OCI-LY1 (cell line): ENCODE data around the gene KCNMA1.

Experiments used
- H2AFZ ChIP-seq: fragments of 200-600 bp; sonication (generic), shearing (Covaris generic); 2 replicates; pipeline ENCODE4 v1.6.0; 2014; ENCODE audit warnings: antibody characterized with exemption, mild to moderate bottlenecking, low read length
- H3F3A ChIP-seq: fragments of 200-600 bp; sonication (generic), shearing (Covaris generic); 2 replicates; pipeline ENCODE4 v1.6.0; 2014; ENCODE audit warnings: mild to moderate bottlenecking, antibody characterized with exemption, low read length, moderate library complexity; ENCODE audit not compliant: insufficient read depth
- H3K27ac ChIP-seq: fragments of 200-600 bp; sonication (generic); 2 replicates; pipeline ENCODE4 v1.5.1; 2014; ENCODE audit warnings: low read length, mixed run types, mild to moderate bottlenecking, low read depth; ENCODE audit not compliant: poor library complexity, severe bottlenecking
- H3K27me3 ChIP-seq: fragments of 200-600 bp; sonication (generic); 2 replicates; pipeline ENCODE4 v1.6.0; 2014; ENCODE audit warnings: antibody characterized with exemption, mild to moderate bottlenecking, low read length, moderate library complexity; ENCODE audit not compliant: insufficient read depth
- H3K36me3 ChIP-seq: fragments of 200-600 bp; sonication (generic); 2 replicates; pipeline ENCODE4 v1.6.1; 2014; ENCODE audit warnings: mild to moderate bottlenecking, antibody characterized with exemption, low read length, moderate library complexity, mixed read lengths; ENCODE audit not compliant: insufficient read depth
- H3K4me1 ChIP-seq: fragments of 200-600 bp; sonication (generic); 2 replicates; pipeline ENCODE4 v1.5.1; 2014; ENCODE audit warnings: mild to moderate bottlenecking, low read length, moderate library complexity; ENCODE audit not compliant: insufficient read depth, severe bottlenecking
- H3K4me2 ChIP-seq: fragments of 200-600 bp; sonication (generic), shearing (Covaris generic); 2 replicates; pipeline ENCODE4 v1.6.1; 2014; ENCODE audit warnings: low read length
- H3K4me3 ChIP-seq: fragments of 200-600 bp; sonication (generic); 2 replicates; pipeline ENCODE4 v1.5.1; 2014; ENCODE audit warnings: low read length, low read depth, mild to moderate bottlenecking, mixed read lengths; ENCODE audit not compliant: poor library complexity, severe bottlenecking
- H3K79me2 ChIP-seq: fragments of 200-600 bp; shearing (Covaris generic); 2 replicates; pipeline ENCODE4 v1.6.1; 2016; ENCODE audit warnings: mixed run types, low read length, mixed read lengths; ENCODE audit not compliant: insufficient read depth
- H3K9ac ChIP-seq: fragments of 200-600 bp; sonication (generic), shearing (Covaris generic); 2 replicates; pipeline ENCODE4 v1.6.1; 2014; ENCODE audit warnings: mild to moderate bottlenecking, low read length, mixed read lengths
- H3K9me2 ChIP-seq: fragments of 200-600 bp; sonication (generic), shearing (Covaris generic); 2 replicates; pipeline ENCODE4 v1.6.1; 2014; ENCODE audit warnings: low read depth, mild to moderate bottlenecking, low read length, mixed read lengths
- H3K9me3 ChIP-seq: fragments of 200-600 bp; shearing (Covaris generic); 2 replicates; pipeline ENCODE4 v1.6.1; 2014; ENCODE audit warnings: low read length, mixed read lengths
- H4K20me1 ChIP-seq: fragments of 200-600 bp; sonication (generic), shearing (Covaris generic); 2 replicates; pipeline ENCODE4 v1.6.0; 2016; ENCODE audit warnings: mild to moderate bottlenecking, low read length; ENCODE audit not compliant: insufficient read depth
- EZH2 ChIP-seq: fragments of 200-600 bp; sonication (generic), shearing (Covaris generic); IDR thresholded peaks from 2 replicates; pipeline ENCODE4 v1.8.0; 2017; ENCODE audit warnings: borderline replicate concordance, mixed run types, mild to moderate bottlenecking, antibody characterized with exemption, low read length, moderate library complexity, mixed read lengths
- TF ChIP-seq, protein P1 (sequence below): fragments of 200-600 bp; sonication (generic), shearing (Covaris generic); IDR thresholded peaks from 2 replicates; pipeline ENCODE4 v1.5.1; 2017; ENCODE audit warnings: mild to moderate bottlenecking, antibody characterized with exemption, low read length, moderate library complexity, mixed read lengths

Gene KCNMA1

DNA sequence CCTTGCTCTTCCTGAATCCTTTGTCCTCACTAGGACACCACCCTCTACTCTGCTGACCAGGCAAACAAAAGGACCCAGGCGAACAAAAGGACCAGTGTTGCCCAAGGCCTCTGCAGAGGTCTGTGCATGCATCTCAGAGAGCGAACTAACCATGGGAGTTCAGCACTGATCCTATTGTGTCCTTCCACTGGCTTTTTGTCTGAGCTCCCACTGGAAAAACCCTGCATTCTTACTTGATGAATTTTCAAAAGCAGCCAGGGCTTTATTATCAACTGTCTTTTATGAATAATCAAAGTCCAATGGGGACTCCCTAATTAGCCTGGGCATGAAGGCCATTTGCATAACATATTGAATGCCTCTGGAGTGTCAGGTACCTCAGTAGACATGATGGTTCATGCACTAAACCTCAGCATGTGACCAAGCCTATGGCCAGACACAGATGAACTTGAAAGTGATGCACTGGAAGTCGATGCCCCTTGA, 140.6 kb downstream of the KCNMA1 start:
- Histone ChIP-seq H2AFZ (no peak overlapping the region), H3K27ac (no peak overlapping the region), H3K4me3 (no peak overlapping the region), H3K4me2 (no peak overlapping the region), H3K36me3 (no peaks in the 10 kb centered on the region), H3K4me1 (no peaks in the 10 kb centered on the region), H3K27me3 (no peaks in the 10 kb centered on the region), H3K79me2 (no peaks in the 10 kb centered on the region), H3K9ac (no peak overlapping the region), H4K20me1 (no peaks in the 10 kb centered on the region), H3K9me3 (no peaks in the 10 kb centered on the region), H3K9me2 (no peaks in the 10 kb centered on the region), H3F3A (no peaks in the 10 kb centered on the region)
- TF ChIP-seq, protein P1, sequence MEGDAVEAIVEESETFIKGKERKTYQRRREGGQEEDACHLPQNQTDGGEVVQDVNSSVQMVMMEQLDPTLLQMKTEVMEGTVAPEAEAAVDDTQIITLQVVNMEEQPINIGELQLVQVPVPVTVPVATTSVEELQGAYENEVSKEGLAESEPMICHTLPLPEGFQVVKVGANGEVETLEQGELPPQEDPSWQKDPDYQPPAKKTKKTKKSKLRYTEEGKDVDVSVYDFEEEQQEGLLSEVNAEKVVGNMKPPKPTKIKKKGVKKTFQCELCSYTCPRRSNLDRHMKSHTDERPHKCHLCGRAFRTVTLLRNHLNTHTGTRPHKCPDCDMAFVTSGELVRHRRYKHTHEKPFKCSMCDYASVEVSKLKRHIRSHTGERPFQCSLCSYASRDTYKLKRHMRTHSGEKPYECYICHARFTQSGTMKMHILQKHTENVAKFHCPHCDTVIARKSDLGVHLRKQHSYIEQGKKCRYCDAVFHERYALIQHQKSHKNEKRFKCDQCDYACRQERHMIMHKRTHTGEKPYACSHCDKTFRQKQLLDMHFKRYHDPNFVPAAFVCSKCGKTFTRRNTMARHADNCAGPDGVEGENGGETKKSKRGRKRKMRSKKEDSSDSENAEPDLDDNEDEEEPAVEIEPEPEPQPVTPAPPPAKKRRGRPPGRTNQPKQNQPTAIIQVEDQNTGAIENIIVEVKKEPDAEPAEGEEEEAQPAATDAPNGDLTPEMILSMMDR, result no peak
- TF ChIP-seq EZH2, result no peak

- Histone ChIP-seq H4K20me1 (no peaks in the 10 kb centered on the region), H3K9ac (no peak overlapping the region), H3K9me3 (no peaks in the 10 kb centered on the region), H3K4me1 (no peaks in the 10 kb centered on the region), H3K27ac (no peak overlapping the region), H3K79me2 (no peaks in the 10 kb centered on the region), H3K36me3 (no peaks in the 10 kb centered on the region), H3F3A (no peaks in the 10 kb centered on the region), H3K9me2 (no peaks in the 10 kb centered on the region), H2AFZ (no peak overlapping the region), H3K4me3 (no peak overlapping the region), H3K27me3 (no peaks in the 10 kb centered on the region), H3K4me2 (no peak overlapping the region)
- no peak for TF ChIP-seq EZH2
- TF ChIP-seq, protein P1, result no peak
Observed at GRCh38 chr10:77494756-77495541, 142.7 kb downstream of the KCNMA1 start.

DNA sequence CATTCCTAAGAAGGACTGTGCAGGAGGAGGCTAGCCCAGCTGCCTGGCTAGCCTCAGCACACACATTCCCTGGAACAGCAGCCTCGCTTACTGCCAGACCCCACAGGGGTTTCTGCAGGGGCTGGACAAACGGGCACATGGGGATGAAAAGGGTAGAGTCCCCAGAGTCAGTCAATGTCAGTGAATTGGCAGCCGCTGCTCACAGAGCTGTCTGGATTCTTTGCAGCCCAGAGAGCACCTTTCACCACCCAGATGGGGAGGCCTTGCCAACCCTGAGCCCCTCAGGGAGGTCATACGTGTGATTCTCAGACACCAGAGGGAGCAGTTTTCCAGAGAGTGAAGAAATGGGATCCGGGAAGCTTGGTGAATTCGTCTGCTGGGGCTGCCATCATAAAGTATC, 143.3 kb downstream of the KCNMA1 start:
- H3K9me2 ChIP-seq, result no peaks in the 10 kb centered on the region
- H3K4me1 ChIP-seq, result no peaks in the 10 kb centered on the region
- no peaks in the 10 kb centered on the region for H3F3A ChIP-seq
- TF ChIP-seq EZH2, result no peak
- TF ChIP-seq, protein P1, result no peak
- H3K9ac ChIP-seq, result no peak overlapping the region
- H3K4me2 ChIP-seq, result no peak overlapping the region
- no peak overlapping the region for H3K4me3 ChIP-seq
- H3K36me3 ChIP-seq, result no peaks in the 10 kb centered on the region
- H3K79me2 ChIP-seq, result no peaks in the 10 kb centered on the region
- no peak overlapping the region for H2AFZ ChIP-seq
- H3K27me3 ChIP-seq, result no peaks in the 10 kb centered on the region
- no peaks in the 10 kb centered on the region for H4K20me1 ChIP-seq
- H3K9me3 ChIP-seq, result no peaks in the 10 kb centered on the region
- H3K27ac ChIP-seq, result no peak overlapping the region
